SK-N-SH (cell line): ENCODE measurements around the gene TSPAN6. TPM values are rescaled to one million over a fixed set of nuclear protein-coding genes. Genes with fewer than 3 reads are reported as not detected.

ENCODE experiments used
- CTCF ChIA-PET: fragments of 300-600, 350-600 bp; formaldehyde crosslinking; extraction: SDS; loops from one replicate; lab custom pipeline; 2021; lab: Yijun Ruan, JAX
- POLR2A ChIA-PET: fragments of 350-600 bp; sonication (Branson Sonifier 250); formaldehyde crosslinking; extraction: SDS; loops from one replicate; lab custom pipeline; 2020; ENCODE audit warnings: antibody characterized with exemption, inconsistent platforms; lab: Yijun Ruan, JAX
- DNase-seq: peaks from one replicate; pipeline ENCODE4 v3.0.0; 2012
- H2AFZ ChIP-seq: fragments of 200-600 bp; sonication (generic); 2 replicates; pipeline ENCODE4 v1.8.1; 2016; ENCODE audit warnings: antibody characterized with exemption, mild to moderate bottlenecking, low read depth
- H3F3A ChIP-seq: fragments of 200-600 bp; sonication (generic); replicated peaks from 2 replicates; pipeline ENCODE3; 2016; ENCODE audit warnings: antibody characterized with exemption, mild to moderate bottlenecking; ENCODE audit not compliant: insufficient read depth
- H3K27ac ChIP-seq, 2 experiments: fragments of 200-500 bp in 1 of 2; fragments of 200-600 bp in 1 of 2; sonication (Bioruptor generic) in 1 of 2; sonication (generic), shearing (Covaris generic) in 1 of 2; 2 replicates each; pipeline versions ENCODE4 v1.5.1 to v1.6.1; 2014 to 2016; ENCODE audit warnings: low read depth in 2 of 2, inconsistent platforms in 1 of 2, low read length in 1 of 2, mild to moderate bottlenecking in 1 of 2, mixed read lengths in 1 of 2
- H3K27me3 ChIP-seq: fragments of 200-600 bp; sonication (generic), shearing (Covaris generic); 2 replicates; pipeline ENCODE4 v1.6.1; 2016; ENCODE audit warnings: mixed run types; ENCODE audit not compliant: insufficient read depth
- H3K36me3 ChIP-seq, 2 experiments: fragments of 200-500 bp in 1 of 2; fragments of 200-600 bp in 1 of 2; sonication (Bioruptor generic) in 1 of 2; sonication (generic) in 1 of 2; replicated peaks in 1 of 2; 2 replicates each; pipeline versions ENCODE3 to v1.5.1; 2014 to 2016; ENCODE audit warnings: low read length in 1 of 2, mild to moderate bottlenecking in 1 of 2; ENCODE audit not compliant: insufficient read depth in 2 of 2, control insufficient read depth in 1 of 2
- H3K4me1 ChIP-seq, 2 experiments: fragments of 200-500 bp in 1 of 2; fragments of 200-600 bp in 1 of 2; sonication (Bioruptor generic) in 1 of 2; sonication (generic), shearing (Covaris generic) in 1 of 2; 2 replicates each; pipeline versions ENCODE4 v1.5.1 to v1.6.1; 2014 to 2016; ENCODE audit warnings: low read depth in 1 of 2, low read length in 1 of 2, mixed run types in 1 of 2; ENCODE audit not compliant: insufficient read depth in 2 of 2, control insufficient read depth in 1 of 2
- H3K4me2 ChIP-seq: fragments of 200-600 bp; sonication (generic), shearing (Covaris generic); 2 replicates; pipeline ENCODE4 v1.6.1; 2017; ENCODE audit warnings: mixed run types
- H3K4me3 ChIP-seq, 2 experiments: fragments of 200-500 bp in 1 of 2; fragments of 200-600 bp in 1 of 2; sonication (Bioruptor generic) in 1 of 2; sonication (generic), shearing (Covaris generic) in 1 of 2; 2 replicates each; pipeline versions ENCODE4 v1.5.1 to v1.8.1; 2014 to 2016; ENCODE audit warnings: low read depth in 2 of 2, inconsistent platforms in 1 of 2, low read length in 1 of 2, mild to moderate bottlenecking in 1 of 2, mixed read lengths in 1 of 2, moderate library complexity in 1 of 2
- H3K79me2 ChIP-seq: fragments of 200-600 bp; sonication (generic); 2 replicates; pipeline ENCODE4 v1.8.1; 2017; ENCODE audit warnings: mild to moderate bottlenecking; ENCODE audit not compliant: insufficient read depth
- H3K9ac ChIP-seq: fragments of 200-600 bp; sonication (generic); 2 replicates; pipeline ENCODE4 v1.6.1; 2017; ENCODE audit warnings: mixed run types
- H3K9me2 ChIP-seq: fragments of 200-600 bp; sonication (generic); 2 replicates; pipeline ENCODE4 v1.6.1; 2017; ENCODE audit warnings: mixed run types
- H3K9me3 ChIP-seq: fragments of 200-600 bp; sonication (generic); 2 replicates; pipeline ENCODE4 v1.6.1; 2017; ENCODE audit warnings: mixed run types, mild to moderate bottlenecking, moderate library complexity
- H4K20me1 ChIP-seq: fragments of 200-600 bp; sonication (generic); 2 replicates; pipeline ENCODE4 v1.6.1; 2017; ENCODE audit warnings: mild to moderate bottlenecking, mixed run types; ENCODE audit not compliant: insufficient read depth
- CTCF ChIP-seq: fragments of 200-600 bp; sonication (generic); IDR thresholded peaks from 2 replicates; pipeline ENCODE4 v1.6.1; 2017; ENCODE audit warnings: antibody characterized with exemption, mild to moderate bottlenecking, moderate library complexity
- GATA2 ChIP-seq: sonication (generic); formaldehyde crosslinking; IDR thresholded peaks from 2 replicates; pipeline ENCODE4 v1.5.0; 2020; ENCODE audit warnings: mild to moderate bottlenecking, missing genetic modification reagents
- MAX ChIP-seq: IDR thresholded peaks from 2 replicates; pipeline ENCODE4 v1.4.0; 2012; ENCODE audit warnings: low read depth
- NRF1 ChIP-seq: IDR thresholded peaks from 2 replicates; pipeline ENCODE4 v1.6.1; 2012; ENCODE audit warnings: low read depth, mild to moderate bottlenecking, low read length
- PBX3 ChIP-seq: IDR thresholded peaks from 2 replicates; pipeline ENCODE4; 2012
- RAD21 ChIP-seq: IDR thresholded peaks from 2 replicates; pipeline ENCODE4 v1.6.1; 2012; ENCODE audit warnings: mild to moderate bottlenecking, low read length
- TAF1 ChIP-seq: IDR thresholded peaks from 2 replicates; pipeline ENCODE4 v1.6.1; 2012; ENCODE audit warnings: low read depth, mild to moderate bottlenecking, low read length, moderate library complexity, borderline replicate concordance
- TCF12 ChIP-seq: IDR thresholded peaks from 2 replicates; pipeline ENCODE4 v1.4.0; 2012
- USF1 ChIP-seq: IDR thresholded peaks from 2 replicates; pipeline ENCODE4 v1.4.0; 2012; ENCODE audit warnings: low read depth, borderline replicate concordance
- ZBTB33 ChIP-seq: IDR thresholded peaks from 2 replicates; pipeline ENCODE4 v1.4.0; 2012; ENCODE audit warnings: low read depth, borderline replicate concordance
- WGBS: methylation state at CpG from one replicate; pipeline ENCODE4 v1.1.6; 2017; ENCODE audit warnings: low lambda C conversion rate; 5-methylcytosine and 5-hydroxymethylcytosine counted together
- polyA plus RNA-seq, 3 experiments: library from polyadenylated mRNA; depleted of rRNA; stranded (reverse); fragments of >200 nt; gene quantifications; 2 replicates each; pipeline ENCODE4 v1.2.3, GENCODE V29; 2012

Gene TSPAN6
- polyA plus RNA-seq, 1 of the 3 experiments (the other 2 are of a cell fraction), result 20.9 TPM

- Histone ChIP-seq H3F3A (no peaks in the 10 kb centered on the region), H3K9me3 (no peaks in the 10 kb centered on the region), H3K4me3 (no peak overlapping the region), H3K79me2 (no peaks in the 10 kb centered on the region), H3K27ac (no peak overlapping the region), H2AFZ (no peak overlapping the region), H3K4me1 (no peaks in the 10 kb centered on the region), H3K9ac (no peak overlapping the region), H3K27me3 (peaks cover 6% of the 10 kb centered on the region; the same call in 1 of the 2 replicates), H3K36me3 (no peaks in the 10 kb centered on the region), H3K4me2 (no peak overlapping the region), H3K9me2 (no peaks in the 10 kb centered on the region), H4K20me1 (no peaks in the 10 kb centered on the region)
- DNase-seq, result no peak
- ChIA-PET CTCF (interaction anchor here (1.2 to 6.4 kb wide), 3 partner anchors 11 to 94 kb away, joined by 3 to 63 read pairs (median 36); no protein-coding TSS in a partner anchor), POLR2A (no interaction called here)
- no peak for TF ChIP-seq MAX
- no peak for TF ChIP-seq NRF1
- no peak for TF ChIP-seq TAF1
- no peak for TF ChIP-seq CTCF
- no peak for TF ChIP-seq ZBTB33
- TF ChIP-seq RAD21, result no peak
- no peak for TF ChIP-seq GATA2 (CRISPR knock-in tag)
- no peak for TF ChIP-seq PBX3
- no peak for TF ChIP-seq TCF12
- 37% methylated on average over 2 of the region's 2 CpGs for WGBS
Measured at GRCh38 chrX:100674705-100675104, 38.1 kb upstream of the TSPAN6 start.

- Histone ChIP-seq H3K9ac (no peak overlapping the region), H3K36me3 (no peaks in the 10 kb centered on the region), H3K27me3 (no peaks in the 10 kb centered on the region; the same call in 1 of the 2 replicates), H2AFZ (no peak overlapping the region), H3K27ac (no peak overlapping the region), H3K4me1 (no peaks in the 10 kb centered on the region), H3K79me2 (no peaks in the 10 kb centered on the region), H4K20me1 (no peaks in the 10 kb centered on the region), H3K4me3 (no peak overlapping the region), H3K9me3 (no peaks in the 10 kb centered on the region), H3K9me2 (no peaks in the 10 kb centered on the region), H3F3A (no peaks in the 10 kb centered on the region), H3K4me2 (no peak overlapping the region)
- 36% methylated on average over 3 of the region's 3 CpGs for WGBS
- DNase-seq, result no peak
- TF ChIP-seq USF1 (peak; percentile 43; the same call in 1 of the 2 replicates), GATA2 (CRISPR knock-in tag) (no peak)
- ChIA-PET POLR2A (no interaction called here), CTCF (interaction anchor here (3.9 to 6.4 kb wide), 3 partner anchors 12 to 95 kb away, joined by 49 to 63 read pairs (median 61); no protein-coding TSS in a partner anchor)
Measured at GRCh38 chrX:100673397-100673953, 36.9 kb upstream of the TSPAN6 start.
